AG09309 (cell line): Measurements from ENCODE around the gene DNAJC17.
A peak's percentile ranks its signal among the peaks of the same experiment; 100 is the strongest.

ENCODE experiments used
- DNase-seq: peaks from one replicate; pipeline ENCODE4 v3.0.0-alpha.2; 2010; ENCODE audit warnings: low read depth
- H3K4me3 ChIP-seq: 2 replicates; pipeline ENCODE4 v1.5.1; 2011; ENCODE audit warnings: mild to moderate bottlenecking, low read depth, low read length, moderate library complexity; ENCODE audit not compliant: control insufficient read depth
- CTCF ChIP-seq: IDR thresholded peaks from 2 replicates; pipeline ENCODE4 v1.5.1; 2011; ENCODE audit warnings: mild to moderate bottlenecking, low read depth, low read length, inconsistent platforms; ENCODE audit not compliant: insufficient read depth, control insufficient read depth; ENCODE audit errors: missing control alignments

Gene DNAJC17

GRCh38 chr15:40807028-40807887, at the start of gene DNAJC17, which contains the start of gene ZFYVE19:
Gene DNAJC17 (minus strand): TSS chr15:40807473. CDS start chr15:40807446, 27 bp downstream.
Gene ZFYVE19 (plus strand): TSS chr15:40807089. CDS start chr15:40807590, 501 bp downstream.
- no peak for TF ChIP-seq CTCF
- peak within 1 kb of the TSS; percentile 72 for H3K4me3 ChIP-seq
- DNase-seq: peak; percentile 90

GRCh38 chr15:40856746-40857145, 49.5 kb upstream of the DNAJC17 start:
- H3K4me3 ChIP-seq: no peak overlapping the region
- DNase-seq: no peak
- TF ChIP-seq CTCF: no peak

GRCh38 chr15:40855706-40856234, 48.5 kb upstream of the DNAJC17 start:
- DNase-seq: no peak
- TF ChIP-seq CTCF: no peak
- H3K4me3 ChIP-seq: no peak overlapping the region

- TF ChIP-seq CTCF: no peak
- DNase-seq: no peak
- H3K4me3 ChIP-seq: no peak overlapping the region
Observed at GRCh38 chr15:40854161-40854560, 46.9 kb upstream of the DNAJC17 start.

GRCh38 chr15:40853241-40853890, 46.1 kb upstream of the DNAJC17 start:
- DNase-seq: no peak
- no peak overlapping the region for H3K4me3 ChIP-seq
- TF ChIP-seq CTCF: no peak

GRCh38 chr15:40852529-40852928, 45.3 kb upstream of the DNAJC17 start:
- no peak overlapping the region for H3K4me3 ChIP-seq
- DNase-seq: no peak
- no peak for TF ChIP-seq CTCF
